HepG2 (cell line): ENCODE data around the gene FAM32A. TPM values are rescaled to one million over a fixed set of nuclear protein-coding genes. Genes with fewer than 3 reads are reported as not detected.
A peak's percentile ranks its signal among the peaks of the same experiment; 100 is the strongest.

Experiments used
- AGO1 ChIP-seq: fragments of 200-400 bp; formaldehyde crosslinking; IDR thresholded peaks from 2 replicates; pipeline ENCODE4 v1.6.1; 2017; ENCODE audit warnings: mild to moderate bottlenecking, low read depth, low read length, moderate library complexity; ENCODE audit not compliant: poor library complexity, severe bottlenecking
- ARID3A ChIP-seq: IDR thresholded peaks from 2 replicates; pipeline ENCODE4 v1.6.1; 2012; ENCODE audit warnings: low read depth, low read length, improper control_type of control experiment
- CERS6 ChIP-seq: sonication (generic); formaldehyde crosslinking; IDR thresholded peaks from 2 replicates; pipeline ENCODE4 v1.5.0; 2020; ENCODE audit warnings: missing genetic modification reagents
- HNRNPH1 ChIP-seq: fragments of 200-400 bp; formaldehyde crosslinking; optimal IDR thresholded peaks from 2 replicates; pipeline ENCODE3; 2017; ENCODE audit warnings: mild to moderate bottlenecking, low read depth, low read length
- SNRNP70 ChIP-seq: fragments of 200-400 bp; formaldehyde crosslinking; IDR thresholded peaks from 2 replicates; pipeline ENCODE4 v1.6.1; 2017; ENCODE audit warnings: mild to moderate bottlenecking, low read depth, low read length, moderate library complexity
- SOX5 ChIP-seq: IDR thresholded peaks from 2 replicates; pipeline ENCODE4 v1.6.1; 2016; ENCODE audit warnings: borderline replicate concordance
- ZBED4 ChIP-seq: sonication (generic); formaldehyde crosslinking; IDR thresholded peaks from 2 replicates; pipeline ENCODE4 v1.4.0; 2020; ENCODE audit warnings: missing genetic modification reagents, borderline replicate concordance
- ZBTB40 ChIP-seq, 2 experiments: fragments of 450-650 bp in 1 of 2; sonication (generic) in 1 of 2; formaldehyde crosslinking in 1 of 2; IDR thresholded peaks; 2 replicates each; pipeline versions ENCODE4 v1.6.1 to v1.8.0; 2016 to 2022; ENCODE audit warnings: antibody characterized with exemption in 1 of 2, mild to moderate bottlenecking in 1 of 2, missing genetic modification reagents in 1 of 2
- ZNF44 ChIP-seq: sonication (generic); formaldehyde crosslinking; IDR thresholded peaks from 2 replicates; pipeline ENCODE4 v1.5.1; 2020; ENCODE audit warnings: mild to moderate bottlenecking, missing genetic modification reagents
- ZNF503 ChIP-seq: sonication (generic); formaldehyde crosslinking; IDR thresholded peaks from 2 replicates; pipeline ENCODE4 v1.4.0; 2020; ENCODE audit warnings: missing genetic modification reagents
- polyA plus RNA-seq, 8 experiments: library from polyadenylated mRNA; depleted of rRNA in 3 of 8; stranded (reverse) in 7 of 8; unstranded in 1 of 8; fragments of >200 nt; fragmentation: Illumina TruSeq in 4 of 8; extraction: Trizol in 4 of 8; gene quantifications; 2 replicates each; pipeline versions ENCODE4 v1.2.1 to v1.2.3, GENCODE V29; 2011 to 2016; ENCODE audit warnings: low read depth in 4 of 8, missing spikeins in 1 of 8, mixed read lengths in 1 of 8; ENCODE audit not compliant: insufficient read depth in 1 of 8
- total RNA-seq, 5 experiments: library from RNA; depleted of rRNA; stranded (reverse); fragments of >200 nt; fragmentation: Illumina TruSeq; extraction: Trizol; gene quantifications; 2 replicates each; pipeline ENCODE4 v1.2.3, GENCODE V29; 2016; ENCODE audit warnings: low read depth in 1 of 5

Gene FAM32A
- total and polyA plus RNA-seq, 2 of the 13 experiments (the other 11 are each of a cell fraction or from before 2014, with no cell fraction given), result 85.8 to 86.2 TPM

- TF ChIP-seq ZBTB40 (IDR thresholded peaks at IDR 0.05) (no peak), ZBTB40 (CRISPR knock-in tag; IDR thresholded peaks at IDR 0.05) (no peak), ZNF44 (CRISPR knock-in tag) (0 out of 2 replicates have a peak, but pooled peaks have one; percentile 64), SNRNP70 (no peak), ZBED4 (CRISPR knock-in tag) (no peak), SOX5 (CRISPR knock-in tag) (no peak), HNRNPH1 (no peak), CERS6 (no peak), ZNF503 (CRISPR knock-in tag) (no peak), ARID3A (peak; percentile 60; the same call in 1 of the 2 replicates), AGO1 (no peak)
Measured at GRCh38 chr19:16197188-16197621, 12.0 kb downstream of the FAM32A start (continued).
